IgD-negative memory B cell (primary cell): ENCODE data around the gene NUDT22. TPM values are rescaled to one million over a fixed set of nuclear protein-coding genes. Genes with fewer than 3 reads are reported as not detected.

ENCODE experiments used
- H3K27ac Mint-ChIP-seq, 3 donors: one replicate each; pipeline ENCODE4 v1.8.0; 2020 to 2022; ENCODE audit warnings: mild to moderate bottlenecking in 3 of 3, mixed read lengths in 3 of 3, moderate library complexity in 1 of 3
- H3K27me3 Mint-ChIP-seq: one replicate; pipeline ENCODE4 v1.8.0; 2021; ENCODE audit warnings: mixed read lengths
- H3K36me3 Mint-ChIP-seq: one replicate; pipeline ENCODE4 v1.8.0; 2020; ENCODE audit warnings: mild to moderate bottlenecking, mixed read lengths
- H3K4me1 Mint-ChIP-seq, 3 donors: one replicate each; pipeline ENCODE4 v1.8.0; 2020 to 2022; ENCODE audit warnings: mixed read lengths in 3 of 3, mild to moderate bottlenecking in 1 of 3
- H3K4me3 Mint-ChIP-seq, 4 donors: one replicate each; pipeline ENCODE4 v1.8.0; 2020 to 2022; ENCODE audit warnings: mild to moderate bottlenecking in 4 of 4, mixed read lengths in 4 of 4, moderate library complexity in 3 of 4
- H3K9me3 Mint-ChIP-seq, 3 donors: one replicate each; pipeline ENCODE4 v1.8.0; 2020 to 2021; ENCODE audit warnings: mixed read lengths in 3 of 3, mild to moderate bottlenecking in 1 of 3
- polyA plus RNA-seq: library from polyadenylated mRNA; unstranded; fragments of 300-500 nt; fragmentation: Illumina TruSeq; gene quantifications from one replicate; pipeline ENCODE4 v1.2.3, GENCODE V29; 2021

NUDT22 gene
- polyA plus RNA-seq, 1 donor from 2014 or later: 56.6 TPM

GRCh38 chr11:64216879-64217278 is 9.2 kb upstream of the NUDT22 start:
- H3K4me1 Mint-ChIP-seq: peaks cover 4 to 13% (median 7%) of the 10 kb centered on the region in 3 donors
- H3K4me3 Mint-ChIP-seq: peak overlapping the region in 1 of 4 donors; percentile 23
- peak overlapping the region in 1 of 3 donors; percentile 27 for H3K27ac Mint-ChIP-seq
- H3K36me3 Mint-ChIP-seq: peaks cover 4% of the 10 kb centered on the region
- no peaks in the 10 kb centered on the region for H3K27me3 Mint-ChIP-seq
- no peaks in the 10 kb centered on the region for H3K9me3 Mint-ChIP-seq

- H3K36me3 Mint-ChIP-seq: peaks cover 2% of the 10 kb centered on the region
- H3K4me3 Mint-ChIP-seq: no peak overlapping the region
- H3K27me3 Mint-ChIP-seq: no peaks in the 10 kb centered on the region
- H3K9me3 Mint-ChIP-seq: no peaks in the 10 kb centered on the region
- peak overlapping the region in 1 of 3 donors; percentile 62 for H3K27ac Mint-ChIP-seq
- H3K4me1 Mint-ChIP-seq: peaks cover 0 to 5% (median 2%) of the 10 kb centered on the region in 3 donors
Measured at GRCh38 chr11:64218628-64219353, 7.3 kb upstream of the NUDT22 start.

- Mint-ChIP-seq H3K27ac (no peak overlapping the region), H3K36me3 (no peaks in the 10 kb centered on the region), H3K4me3 (no peak overlapping the region), H3K4me1 (peaks cover 0 to 4% (median 2%) of the 10 kb centered on the region in 3 donors), H3K9me3 (no peaks in the 10 kb centered on the region), H3K27me3 (no peaks in the 10 kb centered on the region)
Measured at GRCh38 chr11:64219354-64219684, 6.8 kb upstream of the NUDT22 start.

- Mint-ChIP-seq H3K36me3 (no peaks in the 10 kb centered on the region), H3K27ac (no peak overlapping the region), H3K4me1 (peaks cover 0 to 4% (median 2%) of the 10 kb centered on the region in 3 donors), H3K9me3 (no peaks in the 10 kb centered on the region), H3K4me3 (no peak overlapping the region), H3K27me3 (no peaks in the 10 kb centered on the region)
Measured at GRCh38 chr11:64219755-64220154, 6.3 kb upstream of the NUDT22 start.

GRCh38 chr11:64220271-64220670 is 5.8 kb upstream of the NUDT22 start:
- Mint-ChIP-seq H3K4me1 (peaks cover 3 to 4% (median 4%) of the 10 kb centered on the region in 3 donors), H3K4me3 (no peak overlapping the region), H3K36me3 (no peaks in the 10 kb centered on the region), H3K27me3 (no peaks in the 10 kb centered on the region), H3K27ac (no peak overlapping the region), H3K9me3 (no peaks in the 10 kb centered on the region)

- H3K4me3 Mint-ChIP-seq: no peak overlapping the region
- H3K4me1 Mint-ChIP-seq: peaks cover 4 to 5% (median 4%) of the 10 kb centered on the region in 3 donors
- no peak overlapping the region for H3K27ac Mint-ChIP-seq
- no peaks in the 10 kb centered on the region for H3K9me3 Mint-ChIP-seq
- no peaks in the 10 kb centered on the region for H3K36me3 Mint-ChIP-seq
- no peaks in the 10 kb centered on the region for H3K27me3 Mint-ChIP-seq
Measured at GRCh38 chr11:64220798-64221197, 5.3 kb upstream of the NUDT22 start.

GRCh38 chr11:64222651-64223000 is 3.4 kb upstream of the NUDT22 start:
- Mint-ChIP-seq H3K36me3 (no peaks in the 10 kb centered on the region), H3K9me3 (no peaks in the 10 kb centered on the region), H3K27ac (peak overlapping the region in 1 of 3 donors; percentile 58), H3K4me3 (no peak overlapping the region), H3K27me3 (no peaks in the 10 kb centered on the region), H3K4me1 (peaks cover 6 to 12% (median 12%) of the 10 kb centered on the region in 3 donors)

- Mint-ChIP-seq H3K27me3 (no peaks in the 10 kb centered on the region), H3K27ac (peak overlapping the region in 2 of 3 donors; percentile 35 to 58), H3K9me3 (no peaks in the 10 kb centered on the region), H3K36me3 (no peaks in the 10 kb centered on the region), H3K4me1 (peaks cover 8 to 13% (median 12%) of the 10 kb centered on the region in 3 donors), H3K4me3 (no peak overlapping the region)
Measured at GRCh38 chr11:64223001-64223651, 2.9 kb upstream of the NUDT22 start.

- Mint-ChIP-seq H3K27ac (peak overlapping the region; percentile 81 to 95 (median 91)), H3K27me3 (no peaks in the 10 kb centered on the region), H3K4me3 (peak overlapping the region in 3 of 4 donors; percentile 74 to 98 (median 95)), H3K36me3 (no peaks in the 10 kb centered on the region), H3K9me3 (no peaks in the 10 kb centered on the region), H3K4me1 (peaks cover 12 to 16% (median 14%) of the 10 kb centered on the region in 3 donors)
Measured at GRCh38 chr11:64224151-64224890, 1.8 kb upstream of the NUDT22 start.

- peak overlapping the region; percentile 81 to 95 (median 91) for H3K27ac Mint-ChIP-seq
- no peaks in the 10 kb centered on the region for H3K36me3 Mint-ChIP-seq
Measured at GRCh38 chr11:64224891-64225607, 1.0 kb upstream of the NUDT22 start.

GRCh38 chr11:64226507-64227051 is 505 bp downstream of the NUDT22 start:
- Mint-ChIP-seq H3K27me3 (no peaks in the 10 kb centered on the region), H3K4me3 (peak overlapping the region; percentile 93 to 98 (median 96)), H3K36me3 (no peaks in the 10 kb centered on the region), H3K4me1 (peaks cover 17 to 26% (median 24%) of the 10 kb centered on the region in 3 donors), H3K27ac (peak overlapping the region; percentile 53 to 91 (median 86)), H3K9me3 (no peaks in the 10 kb centered on the region)

More at GRCh38 chr11:64224891-64225607, 1.0 kb upstream of the NUDT22 start:
- Mint-ChIP-seq H3K27me3 (no peaks in the 10 kb centered on the region), H3K4me3 (peak overlapping the region; percentile 93 to 98 (median 96)), H3K4me1 (peaks cover 14 to 22% (median 20%) of the 10 kb centered on the region in 3 donors), H3K9me3 (no peaks in the 10 kb centered on the region)

GRCh38 chr11:64227405-64227956 is 1.4 kb downstream of the NUDT22 start:
- Mint-ChIP-seq H3K36me3 (no peaks in the 10 kb centered on the region), H3K4me1 (peaks cover 22 to 30% (median 26%) of the 10 kb centered on the region in 3 donors), H3K27ac (peak overlapping the region; percentile 76 to 91 (median 86)), H3K4me3 (peak overlapping the region; percentile 93 to 98 (median 96)), H3K9me3 (no peaks in the 10 kb centered on the region), H3K27me3 (no peaks in the 10 kb centered on the region)

- Mint-ChIP-seq H3K4me3 (peak overlapping the region; percentile 54 to 98 (median 92)), H3K9me3 (no peaks in the 10 kb centered on the region), H3K36me3 (no peaks in the 10 kb centered on the region), H3K27me3 (no peaks in the 10 kb centered on the region), H3K4me1 (peaks cover 24 to 34% (median 26%) of the 10 kb centered on the region in 3 donors), H3K27ac (peak overlapping the region; percentile 62 to 99 (median 97))
Measured at GRCh38 chr11:64229090-64229743, 3.1 kb downstream of the NUDT22 start.
